Stimulated activated CD4-positive, alpha-beta T cell treated with anti-CD3 and anti-CD28 coated beads, Interleukin-4, amount 100 ng/mL, for 4 hours (primary cell): ENCODE data around the gene RFC2.
A peak's percentile ranks its signal among the peaks of the same experiment; 100 is the strongest.
"Not testable (repeated sequence)": the region's sequence is repeated elsewhere in the genome, so short reads cannot be mapped to it uniquely, and the experiment has no call there.

Experiments
- DNase-seq, 2 experiments: peaks; one replicate each; pipeline ENCODE4 v3.0.0-alpha.2; 2020

RFC2 gene

GRCh38 chr7:74282748-74283459 is 28.7 kb upstream of the RFC2 start:
- DNase-seq, result no peak

GRCh38 chr7:74280985-74281384 is 26.8 kb upstream of the RFC2 start:
- no peak for DNase-seq

GRCh38 chr7:74277636-74278035 is 23.4 kb upstream of the RFC2 start:
- no peak for DNase-seq

- DNase-seq, result no peak
Observed at GRCh38 chr7:74275401-74275881, 21.2 kb upstream of the RFC2 start.

- no peak for DNase-seq
Observed at GRCh38 chr7:74272305-74273038, 18.3 kb upstream of the RFC2 start.

GRCh38 chr7:74271742-74272141 is 17.5 kb upstream of the RFC2 start:
- no peak for DNase-seq

GRCh38 chr7:74269757-74270277 is 15.6 kb upstream of the RFC2 start:
- peak; percentile 50 to 51 for DNase-seq

GRCh38 chr7:74267756-74268565 is 13.8 kb upstream of the RFC2 start:
- DNase-seq, result no peak

- DNase-seq, result no peak
Observed at GRCh38 chr7:74266191-74266963, 12.2 kb upstream of the RFC2 start.

- DNase-seq, result no peak
Observed at GRCh38 chr7:74263399-74264120, 9.4 kb upstream of the RFC2 start.

GRCh38 chr7:74262639-74263398 is 8.6 kb upstream of the RFC2 start:
- DNase-seq, result no peak

GRCh38 chr7:74258639-74259038 is 4.4 kb upstream of the RFC2 start:
- DNase-seq, result no peak

GRCh38 chr7:74256491-74257408 is 2.6 kb upstream of the RFC2 start:
- no peak for DNase-seq

GRCh38 chr7:74255461-74255860 is 1.3 kb upstream of the RFC2 start:
- not testable (repeated sequence) for DNase-seq

- DNase-seq, result no peak
Observed at GRCh38 chr7:74254858-74255379, 720 bp upstream of the RFC2 start.

- DNase-seq, result no peak
Observed at GRCh38 chr7:74253835-74254128, 417 bp downstream of the RFC2 start.

- no peak for DNase-seq
Observed at GRCh38 chr7:74253331-74253730, 868 bp downstream of the RFC2 start.

GRCh38 chr7:74252893-74253292 is 1.3 kb downstream of the RFC2 start:
- no peak for DNase-seq

GRCh38 chr7:74249058-74249457 is 5.1 kb downstream of the RFC2 start:
- DNase-seq, result not testable (repeated sequence)

GRCh38 chr7:74248156-74248555 is 6.0 kb downstream of the RFC2 start:
- no peak for DNase-seq
